GM23248 (cell line): ENCODE data around the gene ARV1. TPM values are rescaled to one million over a fixed set of nuclear protein-coding genes. Genes with fewer than 3 reads are reported as not detected.
"Not testable (repeated sequence)": the region's sequence is repeated elsewhere in the genome, so short reads cannot be mapped to it uniquely, and the experiment has no call there.

Experiments used
- DNase-seq: peaks from one replicate; pipeline ENCODE4 v3.0.0-alpha.2; 2015
- H2AFZ ChIP-seq: fragments of 200-600 bp; sonication (generic); 2 replicates; pipeline ENCODE4 v1.6.1; 2016; ENCODE audit warnings: antibody characterized with exemption
- H3F3A ChIP-seq: fragments of 200-600 bp; sonication (generic); 2 replicates; pipeline ENCODE4 v1.6.1; 2016; ENCODE audit warnings: mild to moderate bottlenecking, antibody characterized with exemption, mixed run types; ENCODE audit not compliant: insufficient read depth
- H3K27ac ChIP-seq: fragments of 200-600 bp; sonication (generic); 2 replicates; pipeline ENCODE4 v1.5.1; 2016; ENCODE audit warnings: mild to moderate bottlenecking
- H3K27me3 ChIP-seq: fragments of 200-600 bp; sonication (generic); replicated peaks from 2 replicates; pipeline ENCODE4 v1.6.1; 2016; ENCODE audit warnings: mild to moderate bottlenecking; ENCODE audit not compliant: insufficient read depth
- H3K36me3 ChIP-seq: fragments of 200-600 bp; sonication (generic); 2 replicates; pipeline ENCODE4 v1.6.1; 2016; ENCODE audit warnings: low read depth, mild to moderate bottlenecking
- H3K4me1 ChIP-seq: fragments of 200-600 bp; sonication (generic); 2 replicates; pipeline ENCODE4 v1.6.1; 2016; ENCODE audit warnings: mild to moderate bottlenecking; ENCODE audit not compliant: insufficient read depth
- H3K4me2 ChIP-seq: fragments of 200-600 bp; sonication (generic); one replicate; pipeline ENCODE4 v1.6.1; 2016; ENCODE audit warnings: mild to moderate bottlenecking; ENCODE audit not compliant: unreplicated experiment
- H3K4me3 ChIP-seq: fragments of 200-600 bp; sonication (generic); 2 replicates; pipeline ENCODE4 v1.5.1; 2016; ENCODE audit warnings: mild to moderate bottlenecking
- H3K79me2 ChIP-seq: fragments of 200-600 bp; sonication (generic); 2 replicates; pipeline ENCODE4 v1.6.1; 2016; ENCODE audit warnings: mild to moderate bottlenecking; ENCODE audit not compliant: insufficient read depth
- H3K9ac ChIP-seq: fragments of 200-600 bp; sonication (generic); 2 replicates; pipeline ENCODE4 v1.6.1; 2016; ENCODE audit warnings: mild to moderate bottlenecking
- H3K9me2 ChIP-seq: fragments of 200-600 bp; sonication (generic); 2 replicates; pipeline ENCODE4 v1.6.1; 2016; ENCODE audit warnings: mixed run types, mild to moderate bottlenecking, moderate library complexity; ENCODE audit not compliant: insufficient read depth
- H3K9me3 ChIP-seq: fragments of 200-600 bp; sonication (generic); one replicate; pipeline ENCODE4 v1.6.1; 2017; ENCODE audit warnings: low read depth
- H4K20me1 ChIP-seq: fragments of 200-600 bp; sonication (generic); 2 replicates; pipeline ENCODE4 v1.6.0; 2016; ENCODE audit not compliant: insufficient read depth
- EZH2 ChIP-seq: fragments of 200-600 bp; sonication (generic); IDR thresholded peaks from 2 replicates; pipeline ENCODE4 v1.6.1; 2018; ENCODE audit warnings: antibody characterized with exemption, mild to moderate bottlenecking; ENCODE audit not compliant: insufficient read depth, poor library complexity, severe bottlenecking
- EZH2phosphoT487 ChIP-seq: fragments of 200-600 bp; sonication (generic); IDR thresholded peaks from 2 replicates; pipeline ENCODE4 v1.6.1; 2018; ENCODE audit warnings: antibody characterized with exemption, moderate library complexity, mild to moderate bottlenecking, low read depth; ENCODE audit not compliant: insufficient read depth
- WGBS, 2 experiments: methylation state at CpG; one replicate each; pipeline ENCODE4 v1.1.6; 2015 to 2017; ENCODE audit warnings: low lambda C conversion rate in 2 of 2, low coverage in 1 of 2; ENCODE audit errors: missing lambda C conversion rate in 2 of 2; 5-methylcytosine and 5-hydroxymethylcytosine counted together
- in situ Hi-C: fragments of 300-500 bp; cut with MboI; formaldehyde crosslinking; loops from 2 replicates; pipeline ENCODE4 v1.15.0; 2020
- polyA plus RNA-seq: library from polyadenylated mRNA; unstranded; fragments of >200 nt; fragmentation: Nextera tagmentation; extraction: Ambion mirVana; gene quantifications from 2 replicates; pipeline ENCODE4 v1.2.1, GENCODE V29; 2016
- total RNA-seq: library from RNA; depleted of rRNA; stranded (reverse); fragments of >200 nt; shearing (Covaris generic); gene quantifications from 2 replicates; pipeline ENCODE4 v1.2.3, GENCODE V29; 2014

ARV1 gene
- total and polyA plus RNA-seq, 2 experiments from 2014 or later = 26.2 to 30.2 TPM

DNA sequence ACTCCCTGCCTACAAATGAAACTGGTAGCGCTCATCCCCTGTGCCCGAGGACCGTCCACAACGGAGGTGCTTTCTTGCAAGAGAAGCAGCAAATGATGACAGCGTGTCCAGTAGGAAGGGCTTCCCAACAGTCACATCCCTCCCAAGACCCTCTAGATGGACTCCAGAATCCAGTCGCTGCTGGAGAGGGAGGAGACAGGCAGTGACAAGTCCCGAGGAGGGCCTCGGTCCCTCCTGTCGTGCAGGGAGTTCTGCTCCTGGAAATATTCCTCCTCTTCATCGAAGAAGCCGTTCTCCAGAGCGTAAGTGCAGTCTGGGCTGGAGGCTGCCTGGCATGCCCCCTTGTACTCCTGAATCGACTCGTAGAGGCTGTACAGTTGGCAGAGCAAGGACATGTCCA, 40.8 kb downstream of the ARV1 start:
- TF ChIP-seq EZH2phosphoT487 (no peak), EZH2 (no peak)
- Histone ChIP-seq H3K9me3 (no peaks in the 10 kb centered on the region), H3K27me3 (no peaks in the 10 kb centered on the region), H3F3A (no peaks in the 10 kb centered on the region), H3K9me2 (no peaks in the 10 kb centered on the region), H3K36me3 (no peaks in the 10 kb centered on the region), H2AFZ (no peak overlapping the region), H3K79me2 (no peaks in the 10 kb centered on the region), H3K27ac (no peak overlapping the region), H3K4me3 (no peak overlapping the region), H3K4me2 (no peak overlapping the region), H4K20me1 (no peaks in the 10 kb centered on the region), H3K9ac (no peak overlapping the region), H3K4me1 (no peaks in the 10 kb centered on the region)
- in situ Hi-C loops = no loop called here
- DNase-seq = no peak
- 85 to 89% methylated on average over 14 of the region's 14 CpGs for WGBS, 2 experiments

DNA sequence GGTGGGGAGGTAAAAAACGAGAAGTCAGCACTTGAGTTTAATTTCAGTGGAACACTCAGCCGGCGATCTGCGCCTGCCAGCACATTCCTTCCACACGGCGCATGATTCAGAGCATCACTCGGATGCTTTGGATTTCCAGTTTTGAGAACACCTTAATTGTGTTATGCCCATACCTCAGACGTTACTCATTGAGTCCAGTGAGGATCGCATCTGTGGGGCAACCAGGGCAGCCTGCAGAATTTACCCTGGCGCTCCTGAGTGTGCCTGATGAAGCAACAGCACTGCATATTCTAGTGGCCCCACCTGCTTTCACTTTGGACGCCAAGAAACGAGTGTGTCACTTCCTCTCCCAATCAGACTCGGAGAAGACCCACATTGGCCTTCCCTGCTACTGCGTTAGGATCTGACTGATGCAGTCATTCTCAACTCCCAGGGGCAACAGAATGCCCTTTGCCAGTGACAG, 41.3 kb downstream of the ARV1 start:
- H3K9me2 ChIP-seq = no peaks in the 10 kb centered on the region
- no peaks in the 10 kb centered on the region for H3K27me3 ChIP-seq
- H3K4me3 ChIP-seq = no peak overlapping the region
- H3K36me3 ChIP-seq = no peaks in the 10 kb centered on the region
- TF ChIP-seq EZH2 = no peak
- no peak for TF ChIP-seq EZH2phosphoT487
- WGBS, 2 experiments = 72 to 73% methylated on average over 14 of the region's 14 CpGs
- H3K79me2 ChIP-seq = no peaks in the 10 kb centered on the region
- no peak overlapping the region for H2AFZ ChIP-seq
- H3K9me3 ChIP-seq = no peaks in the 10 kb centered on the region
- H3F3A ChIP-seq = no peaks in the 10 kb centered on the region
- no peak overlapping the region for H3K9ac ChIP-seq
- no peak overlapping the region for H3K4me2 ChIP-seq
- no peaks in the 10 kb centered on the region for H4K20me1 ChIP-seq
- no peak for DNase-seq
- in situ Hi-C loops = no loop called here
- no peaks in the 10 kb centered on the region for H3K4me1 ChIP-seq
- H3K27ac ChIP-seq = no peak overlapping the region

DNA sequence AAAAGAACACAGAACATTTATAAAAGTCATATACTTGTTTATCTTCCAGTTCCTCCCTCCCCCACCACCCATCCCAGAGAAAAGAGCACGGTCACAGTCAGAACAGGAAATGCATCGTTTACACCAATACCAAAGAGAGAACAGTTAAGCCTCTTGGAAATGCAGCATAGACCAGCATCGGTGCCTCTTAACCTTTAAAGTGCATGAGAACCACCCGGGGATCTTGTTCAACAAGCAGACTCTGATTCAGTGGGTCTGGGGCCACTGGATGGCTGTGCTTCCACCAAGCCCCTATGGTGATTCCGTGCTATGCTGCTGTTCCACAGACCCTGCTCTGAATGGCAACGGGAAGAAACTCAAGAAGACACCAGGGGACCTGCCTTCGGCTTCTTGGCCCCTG, 41.9 kb downstream of the ARV1 start:
- Histone ChIP-seq H4K20me1 (no peaks in the 10 kb centered on the region), H3K36me3 (no peaks in the 10 kb centered on the region), H3K79me2 (no peaks in the 10 kb centered on the region), H3K4me1 (no peaks in the 10 kb centered on the region), H3F3A (no peaks in the 10 kb centered on the region), H3K27ac (no peak overlapping the region), H3K4me2 (no peak overlapping the region), H2AFZ (no peak overlapping the region), H3K27me3 (no peaks in the 10 kb centered on the region), H3K9me3 (no peaks in the 10 kb centered on the region), H3K9ac (no peak overlapping the region), H3K9me2 (no peaks in the 10 kb centered on the region), H3K4me3 (no peak overlapping the region)
- TF ChIP-seq EZH2phosphoT487 = no peak
- TF ChIP-seq EZH2 = no peak
- no peak for DNase-seq
- WGBS, 2 experiments = 56 to 66% methylated on average over 7 of the region's 7 CpGs
- in situ Hi-C loops = no loop called here

DNA sequence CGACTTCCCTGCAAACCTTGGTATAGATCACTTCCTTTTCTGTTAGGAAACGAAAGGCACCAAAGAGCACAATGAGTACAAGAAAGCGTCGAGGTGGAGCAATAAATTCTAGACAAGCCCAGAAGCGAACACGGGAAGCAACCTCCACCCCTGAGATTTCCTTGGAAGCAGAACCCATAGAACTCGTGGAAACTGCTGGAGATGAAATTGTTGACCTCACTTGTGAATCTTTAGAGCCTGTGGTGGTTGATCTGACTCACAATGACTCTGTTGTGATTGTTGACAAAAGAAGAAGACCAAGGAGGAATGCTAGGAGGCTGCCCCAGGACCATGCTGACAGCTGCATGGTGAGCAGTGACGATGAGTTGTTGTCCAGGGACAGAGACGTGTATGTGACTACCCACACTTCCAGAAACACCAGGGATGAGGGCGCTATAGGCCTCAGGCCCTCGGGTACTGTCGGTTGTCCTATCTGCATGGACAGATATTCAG, 42.7 kb downstream of the ARV1 start:
- H3K9ac ChIP-seq = no peak overlapping the region
- H3K4me2 ChIP-seq = no peak overlapping the region
- DNase-seq = no peak
- WGBS, 2 experiments = 74 to 80% methylated on average over 12 of the region's 12 CpGs
- no peak overlapping the region for H2AFZ ChIP-seq
- H3K4me3 ChIP-seq = no peak overlapping the region
- H3K36me3 ChIP-seq = no peaks in the 10 kb centered on the region
- in situ Hi-C loops = no loop called here
- no peak for TF ChIP-seq EZH2
- TF ChIP-seq EZH2phosphoT487 = no peak
- no peak overlapping the region for H3K27ac ChIP-seq
- no peaks in the 10 kb centered on the region for H3K4me1 ChIP-seq
- no peaks in the 10 kb centered on the region for H3K9me2 ChIP-seq
- no peaks in the 10 kb centered on the region for H3K27me3 ChIP-seq
- H3K9me3 ChIP-seq = no peaks in the 10 kb centered on the region
- H4K20me1 ChIP-seq = no peaks in the 10 kb centered on the region
- no peaks in the 10 kb centered on the region for H3F3A ChIP-seq
- H3K79me2 ChIP-seq = no peaks in the 10 kb centered on the region

DNA sequence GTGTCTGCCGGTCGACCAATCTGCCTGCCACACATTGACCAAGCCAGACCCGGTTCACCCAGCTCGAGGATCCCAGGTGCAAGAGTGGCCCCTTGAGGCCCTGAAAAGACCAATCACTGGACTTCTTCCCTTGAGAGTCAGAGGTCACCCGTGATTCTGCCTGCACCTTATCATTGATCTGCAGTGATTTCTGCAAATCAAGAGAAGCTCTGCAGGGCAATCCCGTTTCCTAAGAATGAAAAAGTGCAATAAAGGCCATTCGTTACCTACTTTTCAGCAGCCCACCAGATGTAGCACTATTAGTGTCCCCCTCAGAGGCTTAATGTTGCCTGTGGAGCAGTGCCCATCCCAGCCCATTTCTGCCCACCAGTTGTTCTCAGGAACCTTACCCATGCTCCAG, 43.6 kb downstream of the ARV1 start:
- H2AFZ ChIP-seq, H3K79me2 ChIP-seq, H3K27ac ChIP-seq, H3K36me3 ChIP-seq, DNase-seq, H3F3A ChIP-seq, H3K9me3 ChIP-seq, in situ Hi-C loops, H3K9ac ChIP-seq, H3K4me2 ChIP-seq, H4K20me1 ChIP-seq, H3K4me1 ChIP-seq, H3K9me2 ChIP-seq, H3K27me3 ChIP-seq, H3K4me3 ChIP-seq: not testable (repeated sequence)
- WGBS, 2 experiments = 80 to 86% methylated on average over 7 of the region's 7 CpGs
